Iris pigment epithelial cell (primary cell): ENCODE measurements around the gene VWA7.

ENCODE experiments used
- DNase-seq: peaks from one replicate; pipeline ENCODE4 v3.0.0-alpha.2; 2011; ENCODE audit warnings: low read depth

Gene VWA7

GRCh38 chr6:31750411-31751022 is 26.6 kb downstream of the VWA7 start:
- DNase-seq: peak; percentile 86

DNA sequence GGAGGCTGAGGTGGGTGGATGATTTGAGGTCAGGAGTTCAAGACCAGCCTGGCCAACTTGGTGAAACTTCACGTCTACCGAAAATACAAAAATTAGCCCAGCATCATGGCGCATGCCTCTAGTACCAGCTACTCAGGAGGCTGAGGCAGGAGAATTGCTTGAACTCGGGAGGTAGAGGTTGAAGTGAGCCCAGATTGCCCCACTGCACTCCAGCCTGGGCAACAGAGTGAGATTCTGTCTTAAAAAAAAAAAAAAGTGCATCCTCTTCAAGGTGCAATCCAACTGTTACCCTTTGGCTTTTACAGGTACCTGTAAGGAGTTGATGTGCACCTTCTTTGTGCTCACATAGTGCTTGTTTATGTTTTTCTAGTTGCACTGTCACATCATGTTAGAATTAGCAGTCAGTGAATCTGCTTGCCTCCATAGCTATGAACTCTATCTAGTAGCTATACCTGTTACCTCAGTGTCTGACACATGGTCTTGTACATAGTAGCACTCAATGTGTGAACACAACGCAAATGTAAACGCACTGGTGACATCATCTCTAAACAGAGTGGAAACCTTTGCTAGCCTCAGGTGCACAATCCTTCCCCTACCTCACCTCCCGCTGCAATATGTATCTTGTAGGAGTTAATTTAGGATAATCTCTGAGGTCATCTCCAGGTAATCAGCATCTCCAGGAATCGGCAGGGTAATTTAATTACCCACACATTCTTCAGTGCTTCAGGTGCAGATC is 27.7 kb downstream of the VWA7 start:
- DNase-seq: no peak

DNA sequence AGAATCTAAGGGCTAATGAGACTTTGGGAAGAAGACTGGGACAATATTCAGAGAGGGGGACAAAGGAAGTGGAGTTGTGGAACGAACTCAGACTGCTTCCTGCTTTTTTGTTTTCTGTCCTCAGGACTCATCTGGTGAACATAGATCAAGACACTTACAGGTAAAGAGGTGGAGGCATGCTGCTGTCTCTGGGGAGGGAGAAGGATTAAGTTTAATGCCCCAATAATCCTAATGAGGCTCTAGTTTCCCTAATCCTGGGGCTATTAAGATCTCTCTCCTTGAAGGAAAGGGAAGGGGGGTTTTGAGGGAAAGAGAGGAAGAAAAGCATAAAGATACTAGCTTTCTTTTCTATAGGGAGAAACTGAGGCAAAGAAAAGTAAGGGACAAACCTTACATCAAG is 32.7 kb downstream of the VWA7 start:
- DNase-seq: no peak

DNA sequence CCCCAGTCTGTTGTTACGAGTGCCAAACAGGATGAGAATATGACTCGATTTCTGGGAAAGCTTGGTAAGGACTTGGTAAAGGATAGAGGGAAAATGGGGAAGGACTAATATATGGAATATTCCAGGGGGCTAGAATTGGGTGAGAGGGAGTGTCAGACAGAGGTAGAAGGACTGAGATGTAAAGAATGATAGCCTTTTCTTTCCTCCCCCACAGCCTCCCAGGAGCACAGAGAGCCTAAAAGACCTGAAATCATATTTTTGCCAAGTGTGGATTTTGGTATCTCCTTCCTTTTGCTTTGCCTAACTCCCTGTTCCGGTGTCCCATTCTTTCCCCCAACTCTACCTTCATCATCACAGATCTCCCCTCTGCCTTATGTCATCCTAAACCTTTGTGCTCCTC is 34.2 kb downstream of the VWA7 start:
- DNase-seq: no peak

DNA sequence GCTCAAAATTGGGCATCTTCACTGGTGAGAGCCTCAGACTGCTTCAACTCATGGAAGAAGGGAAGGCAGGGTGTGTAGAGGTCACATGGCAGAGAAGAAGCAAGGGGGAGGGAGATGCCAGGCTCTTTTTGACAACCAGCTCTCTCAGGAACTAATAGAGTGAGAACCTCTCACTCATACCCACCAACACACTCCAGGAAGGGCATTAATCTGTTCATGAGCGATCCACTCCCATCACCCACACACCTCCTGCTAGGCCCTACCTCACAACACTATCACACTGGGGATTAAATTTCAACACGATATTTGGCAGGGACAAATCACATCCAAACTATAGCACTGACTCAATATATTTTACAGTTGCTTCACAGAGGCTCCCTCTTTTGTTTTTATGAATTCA is 35.3 kb downstream of the VWA7 start:
- no peak for DNase-seq

DNA sequence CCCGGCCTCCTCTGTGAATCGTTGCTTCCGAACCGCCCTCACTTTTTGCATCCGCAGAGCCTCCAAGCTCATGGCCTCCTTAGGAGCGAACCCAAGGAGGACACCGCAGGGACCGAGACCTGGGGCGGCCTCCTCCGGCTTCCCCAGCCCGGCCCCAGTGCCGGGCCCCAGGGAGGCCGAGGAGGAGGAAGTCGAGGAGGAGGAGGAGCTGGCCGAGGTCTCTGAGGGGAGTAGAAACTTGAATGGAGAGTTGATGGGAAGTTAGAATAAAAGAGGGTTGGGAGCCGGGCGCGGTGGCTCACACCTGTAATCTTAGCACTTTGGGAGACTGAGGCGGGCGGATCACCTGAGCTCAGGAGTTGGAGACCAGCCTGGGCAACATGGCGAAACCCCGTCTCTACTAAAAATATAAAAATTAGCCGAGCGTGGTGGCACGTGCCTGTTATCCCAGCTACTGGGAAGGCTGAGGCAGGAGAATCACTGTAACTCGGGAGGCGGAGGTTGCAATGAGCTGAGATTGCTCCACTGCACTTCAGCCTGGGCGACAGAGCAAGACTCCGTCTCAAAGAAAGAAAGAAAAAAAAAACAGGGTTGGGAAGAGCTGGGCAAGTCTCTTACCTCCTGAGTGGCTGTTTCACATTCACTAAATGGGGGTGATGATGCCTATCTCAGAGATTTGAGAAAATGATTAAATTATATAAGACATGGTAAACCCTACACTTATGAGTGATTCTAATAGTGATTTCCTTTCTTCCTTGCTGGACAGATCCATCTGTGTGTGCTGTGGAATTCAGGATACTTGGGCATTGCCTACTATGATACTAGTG is 36.5 kb downstream of the VWA7 start:
- no peak for DNase-seq

GRCh38 chr6:31739639-31740396 is 37.3 kb downstream of the VWA7 start, which contains the start of gene MSH5:
Gene MSH5, plus strand, starts transcription at chr6:31740005. Its CDS starts 462 bp downstream, at chr6:31740467.
- DNase-seq: peak; percentile 99

DNA sequence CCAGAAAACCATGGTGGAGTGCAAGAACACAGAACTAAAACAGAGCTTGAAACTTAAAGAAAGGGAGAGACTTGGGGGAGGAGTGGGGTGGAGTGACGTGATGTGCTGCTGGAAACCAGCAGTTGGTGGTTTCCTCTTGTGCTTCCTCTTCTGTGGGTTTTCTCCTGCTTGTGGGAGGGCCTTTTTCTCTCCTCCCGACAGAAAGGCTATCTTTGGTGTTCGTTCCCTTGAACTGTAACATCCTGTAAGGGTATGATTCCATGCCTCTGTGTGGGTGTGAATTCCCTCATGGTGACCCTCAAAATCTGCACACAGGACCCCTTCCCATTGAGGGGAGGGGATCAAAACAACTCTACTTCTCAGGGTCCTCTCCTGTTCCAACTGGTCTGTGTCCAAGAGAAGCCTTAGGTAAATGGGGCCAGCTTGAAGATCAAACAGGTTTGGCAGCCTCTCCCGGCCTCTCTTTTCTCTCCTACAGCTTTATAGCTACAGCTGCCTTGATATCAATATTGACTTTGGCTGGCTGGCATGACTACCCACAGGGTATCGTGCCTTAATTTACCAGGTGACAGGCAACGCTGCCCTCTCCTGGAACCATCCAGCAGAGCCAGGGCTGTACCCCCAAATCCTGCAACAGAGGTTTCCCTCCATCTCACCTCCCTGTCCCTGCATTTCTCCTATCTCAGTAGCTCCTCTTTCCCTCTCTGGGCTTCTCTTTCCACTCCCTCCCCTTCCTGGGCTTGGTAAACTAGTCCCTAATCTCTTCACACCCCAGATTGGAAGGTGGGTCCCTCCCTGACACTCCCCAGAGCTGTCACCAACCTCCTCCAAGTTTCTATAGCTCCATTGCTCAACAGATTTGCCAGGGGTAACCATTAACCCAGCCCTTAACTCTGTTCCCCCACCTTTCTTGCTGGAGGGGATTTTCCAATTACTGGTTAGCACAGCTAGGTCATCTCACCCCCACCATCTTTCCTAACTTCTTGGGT is 38.8 kb downstream of the VWA7 start:
- peak; percentile 94 for DNase-seq

DNA sequence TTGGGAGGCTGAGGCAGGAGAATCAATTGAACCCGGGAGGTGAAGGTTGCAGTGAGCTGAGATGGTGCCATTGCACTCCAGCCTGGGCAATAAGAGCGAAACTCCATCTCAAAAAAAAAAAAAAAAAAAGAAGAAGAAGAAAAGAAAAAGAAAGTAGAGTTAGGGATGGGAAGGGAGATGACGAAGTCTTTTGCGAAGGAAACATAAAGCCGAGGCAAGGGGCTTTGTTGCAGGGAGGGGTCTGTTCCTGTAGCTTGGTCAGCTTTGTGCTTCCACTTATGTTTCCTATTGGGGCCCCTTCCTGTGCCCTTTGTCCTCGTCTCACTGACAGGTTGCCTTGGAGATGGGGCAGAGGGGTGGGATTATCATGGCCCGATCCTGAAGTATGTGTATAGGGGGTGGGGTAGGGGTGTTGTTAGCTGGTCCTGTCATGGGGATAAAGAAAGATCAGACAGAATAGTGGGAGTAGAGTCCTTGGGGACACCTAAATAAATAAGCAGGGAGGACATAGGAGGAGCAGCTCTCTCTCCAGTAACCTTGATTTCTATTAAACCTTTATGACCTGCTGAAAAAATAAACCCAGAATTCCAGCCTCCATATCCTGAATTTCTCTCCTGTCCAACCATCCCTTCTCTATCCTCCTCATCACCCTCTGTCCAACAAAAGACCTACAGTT is 39.7 kb downstream of the VWA7 start:
- no peak for DNase-seq

GRCh38 chr6:31736768-31737314 is 40.3 kb downstream of the VWA7 start:
- no peak for DNase-seq

GRCh38 chr6:31736021-31736767 is 40.9 kb downstream of the VWA7 start, which contains the start of gene CLIC1:
Gene CLIC1, minus strand, starts transcription at chr6:31736530. Its CDS starts 230 bp downstream, at chr6:31736300.
- DNase-seq: peak; percentile 85

DNA sequence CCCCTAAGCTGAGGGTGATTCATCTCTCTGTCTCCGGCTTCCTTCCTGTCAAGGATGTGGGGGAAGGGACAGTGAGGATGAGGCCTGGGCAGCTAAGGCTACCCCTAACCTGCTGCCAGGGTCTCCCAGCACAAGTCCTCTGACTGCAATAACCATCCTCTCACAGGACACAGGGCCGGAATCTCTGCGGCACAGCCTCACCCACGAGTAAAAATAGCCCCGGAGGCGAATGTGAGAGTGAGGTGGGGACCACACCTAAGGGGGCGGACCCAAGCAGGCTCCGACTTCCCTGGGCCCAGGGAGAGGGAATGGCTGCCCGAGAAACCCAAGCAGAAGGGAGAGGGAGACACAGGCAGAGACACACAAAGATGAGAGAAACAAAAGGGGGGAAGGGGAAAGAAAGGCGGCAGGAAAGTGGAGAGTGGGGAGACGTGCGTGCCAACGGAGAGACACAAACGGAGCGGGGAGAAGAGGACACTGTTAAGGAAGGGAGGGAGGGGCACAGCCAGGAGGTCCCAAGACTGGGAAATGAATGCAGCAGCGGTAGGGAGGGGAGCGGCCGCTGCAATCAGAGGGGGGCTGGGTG is 42.2 kb downstream of the VWA7 start:
- peak; percentile 79 for DNase-seq

DNA sequence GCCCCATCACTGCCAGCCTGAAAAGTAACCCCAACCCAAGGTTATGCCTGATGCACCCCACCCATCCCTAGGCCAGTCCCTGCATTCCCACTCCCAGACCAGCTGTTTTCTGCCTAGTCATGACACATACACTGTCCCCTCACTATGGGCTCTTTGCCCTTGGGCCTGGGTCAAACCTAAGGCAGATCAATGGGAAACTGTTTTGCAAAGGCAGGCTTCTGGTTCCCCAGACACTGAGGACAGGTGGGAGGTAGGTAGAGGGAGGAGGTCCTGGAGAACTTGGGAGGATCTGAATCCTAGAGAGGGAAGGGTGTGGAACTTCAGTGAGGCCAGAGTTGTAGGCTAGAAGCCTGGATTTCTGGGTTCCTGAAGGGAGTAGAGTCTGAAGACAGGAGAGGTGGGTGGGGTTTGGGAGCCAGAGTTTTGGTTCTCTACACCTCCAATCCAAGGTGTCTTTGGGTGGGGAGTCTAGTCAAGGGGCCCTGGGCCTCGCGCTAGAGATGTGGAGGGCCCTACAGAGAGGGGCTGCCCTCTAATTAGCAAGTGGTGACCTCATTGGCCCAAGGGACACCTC is 42.8 kb downstream of the VWA7 start:
- no peak for DNase-seq

DNA sequence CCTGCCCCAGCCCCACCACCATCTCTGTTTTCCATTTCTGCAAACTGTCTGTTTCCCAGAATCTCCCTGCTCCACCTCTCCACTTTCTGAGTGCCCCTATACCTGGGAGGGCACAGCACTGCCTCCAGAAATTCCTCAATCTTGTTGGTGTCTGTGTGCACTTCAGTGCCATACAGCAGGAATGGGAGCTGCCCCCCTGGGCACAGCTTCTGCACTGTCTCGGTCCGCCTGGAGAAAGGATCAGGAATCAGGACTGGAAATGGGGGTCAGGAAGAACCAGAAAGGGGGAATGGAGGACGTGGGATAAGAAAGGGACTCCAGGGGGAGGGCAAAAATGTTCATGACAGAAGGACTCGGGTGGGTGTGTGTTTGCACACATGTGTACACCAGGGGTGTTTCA is 43.4 kb downstream of the VWA7 start:
- no peak for DNase-seq

- DNase-seq: no peak
Observed at GRCh38 chr6:31732029-31732428, 45.1 kb downstream of the VWA7 start.

GRCh38 chr6:31730631-31731086 is 46.5 kb downstream of the VWA7 start:
- no peak for DNase-seq

DNA sequence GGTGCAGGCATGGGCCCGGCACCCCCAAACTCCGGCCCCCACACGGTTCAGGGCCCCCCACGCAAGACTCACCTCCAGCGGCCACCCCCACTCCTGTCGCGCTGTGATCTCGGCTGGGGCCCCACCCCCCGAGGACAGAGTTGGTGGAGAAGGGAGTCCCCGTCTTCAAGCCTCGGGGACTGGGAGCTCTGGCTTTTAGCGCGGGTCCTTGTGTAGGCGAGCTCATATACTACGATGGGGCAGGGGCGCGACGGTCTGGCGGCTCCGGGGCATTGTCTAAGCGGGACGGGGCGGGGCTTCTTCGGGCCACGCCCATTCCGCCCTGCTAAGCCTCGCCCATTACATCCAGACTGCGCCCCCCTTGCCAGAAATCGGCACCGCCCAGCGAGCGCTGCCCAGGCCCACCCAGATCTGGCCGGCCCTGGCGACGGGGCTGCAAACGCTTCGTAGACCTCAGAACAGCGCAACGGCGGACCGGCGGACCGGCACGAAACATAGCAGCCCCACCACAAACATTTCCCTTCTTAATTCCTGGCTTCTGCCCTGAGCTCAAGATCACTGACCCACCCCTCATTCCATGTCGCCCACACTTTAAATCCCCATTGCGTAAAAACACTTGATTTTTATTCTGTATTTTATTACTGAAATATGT is 47.0 kb downstream of the VWA7 start:
- DNase-seq: peak; percentile 89

DNA sequence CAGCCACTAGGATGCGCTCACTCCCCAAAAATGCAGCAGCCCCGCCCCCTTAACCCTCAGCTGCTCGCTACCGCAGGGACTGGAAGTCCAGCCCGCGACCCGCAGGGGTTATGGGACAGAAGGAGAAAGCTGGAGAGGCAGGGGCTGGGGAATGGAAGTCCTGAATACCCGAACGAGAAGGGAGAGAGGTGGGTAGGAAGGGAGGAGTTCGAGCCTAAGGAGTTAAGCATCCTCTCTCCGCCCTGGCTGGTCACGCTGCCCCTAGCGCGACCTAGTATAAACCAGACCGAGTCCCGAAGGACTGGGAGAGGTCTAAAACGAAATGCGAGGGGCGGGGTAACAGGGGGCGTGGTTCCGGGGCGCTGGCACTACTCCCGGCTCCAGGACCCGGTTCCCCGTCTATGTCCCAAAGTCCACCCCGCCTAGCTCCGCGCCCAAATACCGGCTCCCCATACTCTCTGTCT is 47.6 kb downstream of the VWA7 start:
- peak; percentile 90 for DNase-seq
